ENCODE results near the gene GGA3.

Gene GGA3

GRCh38 chr17:75244133-75244866, 17.1 kb downstream of the GGA3 start:
- peaks cover 70% of the 10 kb centered on the region for H3K36me3 ChIP-seq
- no peaks in the 10 kb centered on the region for H3K27me3 ChIP-seq (ENCODE audit: insufficient read depth, low read depth, severe bottlenecking)
- no peak for DNase-seq
- no peaks in the 10 kb centered on the region for H3K9me3 ChIP-seq (ENCODE audit: severe bottlenecking)
- H3K27ac ChIP-seq: no peak overlapping the region
- TF ChIP-seq CTCF (IDR thresholded peaks at IDR 0.05; ENCODE audit: low read depth, low read length): no peak
- H3K4me3 ChIP-seq (ENCODE audit: low read depth, low read length): no peak overlapping the region

GRCh38 chr17:75242461-75243042, 18.9 kb downstream of the GGA3 start:
- Histone ChIP-seq H3K9me3 (ENCODE audit: severe bottlenecking) (no peaks in the 10 kb centered on the region), H3K27ac (no peak overlapping the region), H3K4me3 (ENCODE audit: low read depth, low read length) (no peak overlapping the region), H3K27me3 (ENCODE audit: insufficient read depth, low read depth, severe bottlenecking) (no peaks in the 10 kb centered on the region), H3K36me3 (peaks cover 87% of the 10 kb centered on the region)
- no peak for DNase-seq
- no peak for TF ChIP-seq CTCF (IDR thresholded peaks at IDR 0.05; ENCODE audit: low read depth, low read length)

GRCh38 chr17:75241996-75242460, 19.4 kb downstream of the GGA3 start:
- TF ChIP-seq CTCF (IDR thresholded peaks at IDR 0.05; ENCODE audit: low read depth, low read length): no peak
- Histone ChIP-seq H3K9me3 (ENCODE audit: severe bottlenecking) (no peaks in the 10 kb centered on the region), H3K27ac (no peak overlapping the region), H3K4me3 (ENCODE audit: low read depth, low read length) (no peak overlapping the region), H3K36me3 (peaks cover 93% of the 10 kb centered on the region), H3K27me3 (ENCODE audit: insufficient read depth, low read depth, severe bottlenecking) (no peaks in the 10 kb centered on the region)
- no peak for DNase-seq

GRCh38 chr17:75241502-75241901, 19.9 kb downstream of the GGA3 start:
- H3K36me3 ChIP-seq: peaks cover 94% of the 10 kb centered on the region
- H3K27ac ChIP-seq: no peak overlapping the region
- H3K4me3 ChIP-seq (ENCODE audit: low read depth, low read length): no peak overlapping the region
- no peaks in the 10 kb centered on the region for H3K27me3 ChIP-seq (ENCODE audit: insufficient read depth, low read depth, severe bottlenecking)
- no peak for TF ChIP-seq CTCF (IDR thresholded peaks at IDR 0.05; ENCODE audit: low read depth, low read length)
- DNase-seq: no peak
- no peaks in the 10 kb centered on the region for H3K9me3 ChIP-seq (ENCODE audit: severe bottlenecking)

- H3K27ac ChIP-seq: peak overlapping the region; percentile 11; the same call in 1 of the 2 replicates
Measured at GRCh38 chr17:75241143-75241430, 20.3 kb downstream of the GGA3 start.

More at GRCh38 chr17:75241143-75241430, 20.3 kb downstream of the GGA3 start:
- Histone ChIP-seq H3K36me3 (peaks cover 94% of the 10 kb centered on the region), H3K9me3 (ENCODE audit: severe bottlenecking) (no peaks in the 10 kb centered on the region), H3K27me3 (ENCODE audit: insufficient read depth, low read depth, severe bottlenecking) (no peaks in the 10 kb centered on the region), H3K4me3 (ENCODE audit: low read depth, low read length) (no peak overlapping the region)
- TF ChIP-seq CTCF (IDR thresholded peaks at IDR 0.05; ENCODE audit: low read depth, low read length): no peak
- DNase-seq: no peak

Measured in WERI-Rb-1 (cell line).